GM06990 (cell line): ENCODE data around the gene LGSN.
"Not testable (repeated sequence)": the region's sequence is repeated elsewhere in the genome, so short reads cannot be mapped to it uniquely, and the experiment has no call there.

Experiments used
- DNase-seq: peaks from one replicate; pipeline ENCODE4 v3.0.0-alpha.2; 2011; ENCODE audit not compliant: insufficient read length; ENCODE audit errors: extremely low read depth
- H3K27me3 ChIP-seq: replicated peaks from 2 replicates; pipeline ENCODE4 v1.6.0; 2011; ENCODE audit warnings: low read length; ENCODE audit not compliant: control insufficient read depth, insufficient read depth
- H3K36me3 ChIP-seq: 2 replicates; pipeline ENCODE4 v1.5.1; 2011; ENCODE audit warnings: low read length; ENCODE audit not compliant: control insufficient read depth, insufficient read depth
- H3K4me3 ChIP-seq: replicated peaks from 2 replicates; pipeline ENCODE4 v1.5.1; 2011; ENCODE audit warnings: low read depth, mild to moderate bottlenecking, control low read depth, low read length
- CTCF ChIP-seq: IDR thresholded peaks from 2 replicates; pipeline ENCODE4 v1.5.1; 2011; ENCODE audit warnings: low read length, control low read depth, mild to moderate bottlenecking, inconsistent platforms; ENCODE audit not compliant: insufficient read depth, poor library complexity, severe bottlenecking

LGSN gene, protein sequence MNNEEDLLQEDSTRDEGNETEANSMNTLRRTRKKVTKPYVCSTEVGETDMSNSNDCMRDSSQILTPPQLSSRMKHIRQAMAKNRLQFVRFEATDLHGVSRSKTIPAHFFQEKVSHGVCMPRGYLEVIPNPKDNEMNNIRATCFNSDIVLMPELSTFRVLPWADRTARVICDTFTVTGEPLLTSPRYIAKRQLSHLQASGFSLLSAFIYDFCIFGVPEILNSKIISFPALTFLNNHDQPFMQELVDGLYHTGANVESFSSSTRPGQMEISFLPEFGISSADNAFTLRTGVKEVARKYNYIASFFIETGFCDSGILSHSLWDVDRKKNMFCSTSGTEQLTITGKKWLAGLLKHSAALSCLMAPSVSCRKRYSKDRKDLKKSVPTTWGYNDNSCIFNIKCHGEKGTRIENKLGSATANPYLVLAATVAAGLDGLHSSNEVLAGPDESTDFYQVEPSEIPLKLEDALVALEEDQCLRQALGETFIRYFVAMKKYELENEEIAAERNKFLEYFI

DNA sequence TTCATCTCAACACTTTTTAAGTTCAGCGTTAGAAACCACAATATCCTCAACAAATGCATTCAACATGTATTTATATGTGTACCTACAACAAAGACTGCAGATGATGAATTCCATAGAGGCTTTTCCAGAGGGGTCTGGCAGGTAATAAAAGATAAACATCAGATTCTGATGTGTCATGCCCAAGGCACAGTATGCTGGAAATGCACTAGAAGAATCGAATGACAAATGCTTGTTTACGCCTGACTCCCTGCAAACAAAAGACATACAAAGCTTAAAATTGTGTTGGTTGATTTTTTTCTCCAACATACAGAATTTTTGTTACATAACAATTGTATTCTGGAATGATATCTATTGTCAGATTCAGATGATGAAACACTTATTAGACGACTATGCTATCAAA lies at the start of gene LGSN:
LGSN (minus strand) TSS at position 45 of the 400 bp plus-strand sequence; CDS start at position 5, 40 bp downstream.
- no peak for DNase-seq
- H3K36me3 ChIP-seq, result no peaks in the 10 kb centered on the region
- no peak for TF ChIP-seq CTCF
- no peaks in the 10 kb centered on the region for H3K27me3 ChIP-seq
- no peak within 1 kb of the TSS for H3K4me3 ChIP-seq

- no peak for TF ChIP-seq CTCF
- Histone ChIP-seq H3K36me3 (no peaks in the 10 kb centered on the region), H3K27me3 (no peaks in the 10 kb centered on the region), H3K4me3 (no peak overlapping the region)
- no peak for DNase-seq
These were observed 48.6 kb upstream of the LGSN start for GRCh38 chr6:63368347-63368746.

DNA sequence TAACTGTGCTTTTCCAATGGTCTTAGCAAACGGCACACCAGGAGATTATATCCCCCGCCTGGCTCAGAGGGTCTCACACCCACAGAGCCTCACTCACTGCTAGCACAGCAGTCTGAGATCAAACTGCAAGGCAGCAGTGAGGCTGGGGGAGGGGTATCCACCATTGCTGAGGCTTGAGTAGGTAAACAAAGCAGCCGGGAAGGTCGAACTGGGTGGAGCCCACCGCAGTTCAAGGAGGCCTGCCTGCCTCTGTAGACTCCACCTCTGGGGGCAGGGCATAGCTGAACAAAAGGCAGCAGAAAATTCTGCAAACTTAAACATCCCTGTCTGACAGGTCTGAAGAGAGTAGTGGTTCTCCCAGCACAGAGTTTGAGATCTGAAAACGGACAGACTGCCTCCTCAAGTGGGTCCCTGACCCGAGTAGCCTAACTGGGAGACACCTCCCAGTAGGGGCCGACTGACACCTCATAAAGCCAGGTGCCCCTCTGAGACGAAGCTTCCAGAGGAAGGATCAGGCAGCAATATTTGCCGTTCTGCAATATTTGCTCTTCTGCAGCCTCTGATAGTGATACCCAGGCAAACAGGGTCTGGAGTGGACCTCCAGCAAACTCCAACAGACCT lies 42.8 kb upstream of the LGSN start:
- not testable (repeated sequence) for H3K4me3 ChIP-seq, DNase-seq, H3K36me3 ChIP-seq, H3K27me3 ChIP-seq

DNA sequence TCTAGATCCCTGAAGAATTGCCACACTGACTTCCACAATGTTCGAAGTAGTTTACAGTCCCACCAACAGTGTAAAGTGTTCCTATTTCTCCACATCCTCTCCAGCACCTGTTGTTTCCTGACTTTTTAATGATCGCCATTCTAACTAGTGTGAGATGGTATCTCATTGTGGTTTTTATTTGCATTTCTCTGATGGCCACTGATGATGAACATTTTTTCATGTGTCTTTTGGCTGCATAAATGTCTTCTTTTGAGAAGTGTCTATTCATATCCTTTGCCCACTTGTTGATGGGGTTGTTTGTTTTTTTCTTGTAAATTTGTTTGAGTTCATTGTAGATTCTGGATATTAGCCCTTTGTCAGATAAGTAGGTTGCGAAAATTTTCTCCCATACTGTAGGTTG lies 37.6 kb upstream of the LGSN start:
- not testable (repeated sequence) for H3K27me3 ChIP-seq, H3K36me3 ChIP-seq, H3K4me3 ChIP-seq, DNase-seq

GRCh38 chr6:63355632-63356031 lies 35.8 kb upstream of the LGSN start:
- no peaks in the 10 kb centered on the region for H3K36me3 ChIP-seq
- TF ChIP-seq CTCF, result no peak
- H3K27me3 ChIP-seq, result no peaks in the 10 kb centered on the region
- no peak for DNase-seq
- no peak overlapping the region for H3K4me3 ChIP-seq

- no peak for DNase-seq
- no peak for TF ChIP-seq CTCF
- Histone ChIP-seq H3K4me3 (peak overlapping the region; percentile 2; the same call in 1 of the 2 replicates), H3K27me3 (no peaks in the 10 kb centered on the region), H3K36me3 (no peaks in the 10 kb centered on the region)
These were observed 33.5 kb upstream of the LGSN start for GRCh38 chr6:63353286-63353630.
